KMS-11 (cell line): Measurements from ENCODE around the gene ZNF326.

Experiments used
- H2AFZ ChIP-seq: fragments of 200-600 bp; sonication (generic); 2 replicates; pipeline ENCODE4 v1.6.1; 2016; ENCODE audit warnings: antibody characterized with exemption, mixed run types, low read depth
- H3K27ac ChIP-seq: fragments of 200-600 bp; sonication (generic); 2 replicates; pipeline ENCODE4 v1.6.1; 2016; ENCODE audit warnings: mild to moderate bottlenecking, mixed run types
- H3K27me3 ChIP-seq: fragments of 200-600 bp; sonication (generic); 2 replicates; pipeline ENCODE4 v1.6.1; 2017; ENCODE audit warnings: mild to moderate bottlenecking, low read depth, mixed run types, moderate library complexity; ENCODE audit not compliant: insufficient read depth
- H3K36me3 ChIP-seq: fragments of 200-600 bp; sonication (generic); 2 replicates; pipeline ENCODE4 v1.6.1; 2017; ENCODE audit warnings: mild to moderate bottlenecking, mixed run types; ENCODE audit not compliant: insufficient read depth
- H3K4me1 ChIP-seq: fragments of 200-600 bp; sonication (generic); 2 replicates; pipeline ENCODE4 v1.6.1; 2016; ENCODE audit warnings: mild to moderate bottlenecking, low read depth, mixed run types; ENCODE audit not compliant: poor library complexity, severe bottlenecking
- H3K4me2 ChIP-seq: fragments of 200-600 bp; sonication (generic); 2 replicates; pipeline ENCODE4 v1.7.0; 2016; ENCODE audit warnings: mild to moderate bottlenecking, mixed run types
- H3K4me3 ChIP-seq: fragments of 200-600 bp; sonication (generic); IDR thresholded peaks from 2 replicates; pipeline ENCODE4 v1.6.1; 2017; ENCODE audit warnings: low read depth, low read length, mixed read lengths; ENCODE audit not compliant: insufficient read depth
- H3K79me2 ChIP-seq: fragments of 200-600 bp; sonication (generic); 2 replicates; pipeline ENCODE4 v1.6.1; 2016; ENCODE audit warnings: low read depth, mixed run types; ENCODE audit not compliant: insufficient read depth
- H3K9ac ChIP-seq: fragments of 200-600 bp; sonication (generic); 2 replicates; pipeline ENCODE4 v1.6.1; 2016; ENCODE audit warnings: mild to moderate bottlenecking, mixed run types
- H4K20me1 ChIP-seq: fragments of 200-600 bp; sonication (generic); 2 replicates; pipeline ENCODE4 v1.6.1; 2016; ENCODE audit warnings: mild to moderate bottlenecking, mixed run types; ENCODE audit not compliant: insufficient read depth
- TF ChIP-seq, protein P1 (sequence below): fragments of 200-600 bp; sonication (generic); conservative IDR thresholded peaks from 2 replicates; pipeline ENCODE4 v1.6.1; 2017; ENCODE audit warnings: low read depth, mild to moderate bottlenecking, antibody characterized with exemption, low read length, moderate library complexity, mixed read lengths

The ZNF326 gene

DNA sequence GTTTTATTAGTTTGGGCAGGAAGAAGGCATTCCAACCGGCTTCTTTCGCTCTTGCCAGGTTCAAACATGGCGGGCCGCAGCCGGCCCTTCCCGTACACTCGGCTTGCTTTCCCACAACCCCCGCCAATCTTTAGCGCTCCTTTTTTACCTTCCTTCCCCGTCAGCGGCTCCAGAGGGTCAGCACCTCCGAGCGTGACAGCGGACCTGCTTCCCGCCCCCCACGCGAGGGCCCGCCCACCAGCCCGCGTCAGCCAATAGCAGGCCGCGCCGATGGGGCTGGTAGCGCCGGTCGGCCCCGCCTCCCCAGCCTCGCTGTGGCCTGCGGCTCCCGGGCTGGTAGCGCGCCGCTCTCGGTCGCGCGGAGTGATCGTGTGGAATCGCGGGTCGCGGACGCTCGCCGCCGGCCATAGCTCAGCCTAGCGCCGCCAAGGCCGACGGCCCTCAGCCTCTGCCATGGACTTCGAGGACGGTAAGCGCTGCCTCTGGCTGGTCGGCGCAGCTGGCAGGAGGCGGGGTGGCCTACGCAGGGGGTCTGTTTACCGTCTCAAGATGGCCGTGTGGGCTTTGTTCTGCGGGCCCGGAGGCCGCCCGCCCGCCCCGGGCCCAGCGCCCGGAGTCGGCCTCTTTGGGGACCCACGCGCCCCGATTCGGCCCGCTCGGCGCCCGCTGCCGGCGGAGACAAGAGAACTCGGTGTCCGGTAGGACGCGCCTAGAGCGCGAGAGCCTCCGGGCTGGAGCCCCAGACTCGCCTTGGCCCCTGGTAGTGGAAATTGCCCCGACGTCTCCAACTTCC is at the start of gene ZNF326:
TSS of gene ZNF326 (plus strand) at position 306 of the 793 bp plus-strand sequence. CDS start at position 454, 148 bp downstream.
- peaks cover 10% of the 10 kb centered on the region for H3K4me1 ChIP-seq
- no peaks in the 10 kb centered on the region for H3K36me3 ChIP-seq
- TF ChIP-seq, protein P1, sequence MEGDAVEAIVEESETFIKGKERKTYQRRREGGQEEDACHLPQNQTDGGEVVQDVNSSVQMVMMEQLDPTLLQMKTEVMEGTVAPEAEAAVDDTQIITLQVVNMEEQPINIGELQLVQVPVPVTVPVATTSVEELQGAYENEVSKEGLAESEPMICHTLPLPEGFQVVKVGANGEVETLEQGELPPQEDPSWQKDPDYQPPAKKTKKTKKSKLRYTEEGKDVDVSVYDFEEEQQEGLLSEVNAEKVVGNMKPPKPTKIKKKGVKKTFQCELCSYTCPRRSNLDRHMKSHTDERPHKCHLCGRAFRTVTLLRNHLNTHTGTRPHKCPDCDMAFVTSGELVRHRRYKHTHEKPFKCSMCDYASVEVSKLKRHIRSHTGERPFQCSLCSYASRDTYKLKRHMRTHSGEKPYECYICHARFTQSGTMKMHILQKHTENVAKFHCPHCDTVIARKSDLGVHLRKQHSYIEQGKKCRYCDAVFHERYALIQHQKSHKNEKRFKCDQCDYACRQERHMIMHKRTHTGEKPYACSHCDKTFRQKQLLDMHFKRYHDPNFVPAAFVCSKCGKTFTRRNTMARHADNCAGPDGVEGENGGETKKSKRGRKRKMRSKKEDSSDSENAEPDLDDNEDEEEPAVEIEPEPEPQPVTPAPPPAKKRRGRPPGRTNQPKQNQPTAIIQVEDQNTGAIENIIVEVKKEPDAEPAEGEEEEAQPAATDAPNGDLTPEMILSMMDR, result no peak
- peaks cover 31% of the 10 kb centered on the region for H3K79me2 ChIP-seq
- no peaks in the 10 kb centered on the region for H3K27me3 ChIP-seq
- peak within 1 kb of the TSS; percentile 92 for H3K9ac ChIP-seq
- H4K20me1 ChIP-seq, result no peaks in the 10 kb centered on the region
- H3K4me3 ChIP-seq, result no peak within 1 kb of the TSS
- H3K27ac ChIP-seq, result peak within 1 kb of the TSS; percentile 83
- peak within 1 kb of the TSS; percentile 80 for H3K4me2 ChIP-seq
- H2AFZ ChIP-seq, result peak within 1 kb of the TSS; percentile 61

- Histone ChIP-seq H3K9ac (no peak overlapping the region), H3K4me3 (no peak overlapping the region), H3K79me2 (no peaks in the 10 kb centered on the region), H2AFZ (no peak overlapping the region), H3K36me3 (no peaks in the 10 kb centered on the region), H3K4me2 (no peak overlapping the region), H3K27me3 (no peaks in the 10 kb centered on the region), H4K20me1 (no peaks in the 10 kb centered on the region), H3K27ac (no peak overlapping the region), H3K4me1 (no peaks in the 10 kb centered on the region)
- TF ChIP-seq, protein P1, result no peak
These were observed 48.9 kb upstream of the ZNF326 start for GRCh38 chr1:89945852-89946476.

- Histone ChIP-seq H4K20me1 (no peaks in the 10 kb centered on the region), H3K27me3 (no peaks in the 10 kb centered on the region), H3K4me3 (no peak overlapping the region), H3K4me2 (no peak overlapping the region), H3K79me2 (no peaks in the 10 kb centered on the region), H3K4me1 (no peaks in the 10 kb centered on the region), H3K36me3 (no peaks in the 10 kb centered on the region), H2AFZ (no peak overlapping the region), H3K27ac (no peak overlapping the region), H3K9ac (no peak overlapping the region)
- TF ChIP-seq, protein P1, result no peak
These were observed 48.4 kb upstream of the ZNF326 start for GRCh38 chr1:89946532-89946931.

DNA sequence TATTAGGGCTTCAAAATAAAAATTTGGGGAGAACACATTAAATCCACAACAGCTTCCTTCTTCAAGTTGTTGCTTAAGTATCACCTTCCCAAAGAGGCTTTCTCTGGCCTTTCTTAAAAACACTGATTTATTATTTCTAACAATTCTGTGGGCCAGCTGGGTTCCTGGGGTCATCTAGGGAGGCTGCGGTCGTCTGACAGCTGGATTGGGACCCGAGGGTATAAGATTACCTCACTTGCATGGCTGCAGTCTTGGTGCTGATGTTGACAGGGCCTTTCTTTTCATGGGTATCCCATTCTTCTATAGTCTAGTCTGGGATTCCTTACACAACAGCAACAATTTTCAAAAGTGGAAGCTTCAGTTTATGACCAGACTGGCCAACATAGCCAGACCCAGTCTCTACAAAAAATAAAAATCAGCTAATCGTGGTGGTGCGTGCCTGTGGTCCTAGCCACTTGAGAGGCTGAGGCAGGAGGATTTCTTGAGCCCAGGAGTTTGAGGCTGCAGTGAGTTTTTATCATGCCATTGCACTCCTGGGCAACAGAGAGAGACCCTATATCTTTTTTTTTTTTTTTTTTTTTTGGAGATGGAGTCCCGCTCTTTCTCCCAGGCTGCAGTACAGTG is 46.1 kb upstream of the ZNF326 start:
- Histone ChIP-seq H3K4me2 (no peak overlapping the region), H4K20me1 (no peaks in the 10 kb centered on the region), H3K4me1 (peaks cover 10% of the 10 kb centered on the region), H3K79me2 (no peaks in the 10 kb centered on the region), H3K27ac (no peak overlapping the region), H2AFZ (no peak overlapping the region), H3K36me3 (no peaks in the 10 kb centered on the region), H3K27me3 (no peaks in the 10 kb centered on the region), H3K4me3 (no peak overlapping the region), H3K9ac (no peak overlapping the region)
- TF ChIP-seq, protein P1, result no peak
